ENCODE results near the gene ST6GALNAC3. TPM values are rescaled to one million over a fixed set of nuclear protein-coding genes. Genes with fewer than 3 reads are reported as not detected.

ST6GALNAC3 gene
- total RNA-seq, 1 donor from 2014 or later: 23.6 TPM

DNA sequence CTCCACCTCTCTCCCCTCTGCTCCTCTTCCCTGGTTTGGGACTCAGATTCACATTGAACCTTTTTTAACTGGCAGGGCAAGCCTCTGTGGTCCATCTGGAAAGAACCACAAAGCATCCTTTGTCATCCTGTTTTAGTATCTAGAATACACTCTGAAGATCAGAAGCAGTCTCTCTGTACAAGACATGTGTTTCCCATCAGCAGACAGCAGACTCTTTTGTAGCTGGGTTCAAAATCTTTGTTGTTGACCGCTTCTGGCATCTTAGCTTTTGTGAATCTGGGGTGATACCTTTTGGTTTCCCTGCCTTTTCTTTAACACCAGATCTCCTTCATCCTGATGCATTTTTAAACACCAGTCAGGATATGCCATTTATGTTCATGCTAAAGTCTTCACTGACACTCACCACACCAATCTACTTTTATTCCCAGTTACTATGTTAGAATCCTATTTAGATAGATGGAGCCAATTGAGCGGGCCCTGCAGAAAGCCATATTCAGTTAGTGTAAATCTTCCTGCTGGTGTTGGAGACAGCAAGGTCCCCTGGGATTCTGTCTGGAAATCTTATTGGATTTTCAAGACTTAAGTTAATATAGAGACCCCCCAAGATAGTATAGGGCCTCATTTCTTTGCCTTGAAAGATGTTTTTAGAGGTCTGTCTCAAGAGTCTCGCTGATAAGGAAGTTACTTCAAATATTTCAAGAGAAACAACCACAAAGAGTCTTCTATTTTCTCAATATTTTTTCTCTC, 51.1 kb downstream of the ST6GALNAC3 start:
- H3K36me3 ChIP-seq: no peaks in the 10 kb centered on the region
- Mint-ChIP-seq H3K4me1 (peaks cover 17% of the 10 kb centered on the region), H3K9me3 (no peaks in the 10 kb centered on the region), H3K27me3 (ENCODE audit: insufficient read depth, low read depth) (peaks cover 2% of the 10 kb centered on the region), H3K4me3 (no peak overlapping the region), H3K27ac (no peak overlapping the region), H3K36me3 (peaks cover 11% of the 10 kb centered on the region)
- H4K20me1 ChIP-seq (ENCODE audit: low read depth): no peaks in the 10 kb centered on the region
- no peak overlapping the region for H3K27ac ChIP-seq
- H3F3A ChIP-seq (ENCODE audit: low read depth): no peaks in the 10 kb centered on the region
- H2AFZ ChIP-seq (replicated peaks): no peak overlapping the region
- TF ChIP-seq EZH2phosphoT487 (IDR thresholded peaks at IDR 0.05) (no peak), EZH2 (IDR thresholded peaks at IDR 0.05) (no peak)
- TF ChIP-seq, protein P1, sequence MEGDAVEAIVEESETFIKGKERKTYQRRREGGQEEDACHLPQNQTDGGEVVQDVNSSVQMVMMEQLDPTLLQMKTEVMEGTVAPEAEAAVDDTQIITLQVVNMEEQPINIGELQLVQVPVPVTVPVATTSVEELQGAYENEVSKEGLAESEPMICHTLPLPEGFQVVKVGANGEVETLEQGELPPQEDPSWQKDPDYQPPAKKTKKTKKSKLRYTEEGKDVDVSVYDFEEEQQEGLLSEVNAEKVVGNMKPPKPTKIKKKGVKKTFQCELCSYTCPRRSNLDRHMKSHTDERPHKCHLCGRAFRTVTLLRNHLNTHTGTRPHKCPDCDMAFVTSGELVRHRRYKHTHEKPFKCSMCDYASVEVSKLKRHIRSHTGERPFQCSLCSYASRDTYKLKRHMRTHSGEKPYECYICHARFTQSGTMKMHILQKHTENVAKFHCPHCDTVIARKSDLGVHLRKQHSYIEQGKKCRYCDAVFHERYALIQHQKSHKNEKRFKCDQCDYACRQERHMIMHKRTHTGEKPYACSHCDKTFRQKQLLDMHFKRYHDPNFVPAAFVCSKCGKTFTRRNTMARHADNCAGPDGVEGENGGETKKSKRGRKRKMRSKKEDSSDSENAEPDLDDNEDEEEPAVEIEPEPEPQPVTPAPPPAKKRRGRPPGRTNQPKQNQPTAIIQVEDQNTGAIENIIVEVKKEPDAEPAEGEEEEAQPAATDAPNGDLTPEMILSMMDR (IDR thresholded peaks at IDR 0.05): no peak
- H3K4me3 ChIP-seq: no peak overlapping the region
- H3K9ac ChIP-seq: no peak overlapping the region
- no peaks in the 10 kb centered on the region for H3K4me1 ChIP-seq
- no peaks in the 10 kb centered on the region for H3K9me3 ChIP-seq (ENCODE audit: low read depth)
- no peak for DNase-seq (ENCODE audit: low spot score)
- no peaks in the 10 kb centered on the region for H3K27me3 ChIP-seq
- no peaks in the 10 kb centered on the region for H3K79me2 ChIP-seq (ENCODE audit: low read depth)
- H3K4me2 ChIP-seq: no peak overlapping the region

DNA sequence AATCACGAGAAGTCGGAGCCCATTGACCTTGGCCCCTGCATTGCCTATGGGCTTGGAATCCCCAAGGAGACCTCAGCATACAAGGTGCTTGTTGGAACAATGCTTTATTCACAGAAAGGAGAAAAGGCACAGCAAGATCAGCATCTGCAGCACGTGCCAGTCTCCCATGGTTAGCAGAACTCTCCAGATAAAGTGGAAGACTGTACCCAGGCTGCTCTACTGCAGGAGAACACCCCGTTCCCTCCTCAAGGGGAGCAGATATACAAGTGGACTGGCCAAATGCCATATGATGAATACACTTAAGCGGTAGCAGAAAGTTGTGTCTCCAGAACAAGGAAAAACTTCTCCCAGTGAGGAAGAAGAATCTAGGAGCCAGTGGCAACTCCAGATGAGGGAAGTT, 53.5 kb downstream of the ST6GALNAC3 start:
- no peak for TF ChIP-seq EZH2phosphoT487 (IDR thresholded peaks at IDR 0.05)
- TF ChIP-seq EZH2 (IDR thresholded peaks at IDR 0.05): no peak
- TF ChIP-seq, protein P1 (IDR thresholded peaks at IDR 0.05): no peak
- peaks cover 4% of the 10 kb centered on the region for H3K27me3 Mint-ChIP-seq (ENCODE audit: insufficient read depth, low read depth)
- Histone ChIP-seq H3F3A (ENCODE audit: low read depth) (no peaks in the 10 kb centered on the region), H3K4me2 (no peak overlapping the region), H3K36me3 (no peaks in the 10 kb centered on the region), H3K9ac (no peak overlapping the region), H3K79me2 (ENCODE audit: low read depth) (no peaks in the 10 kb centered on the region), H3K4me3 (no peak overlapping the region), H3K9me3 (ENCODE audit: low read depth) (no peaks in the 10 kb centered on the region), H4K20me1 (ENCODE audit: low read depth) (no peaks in the 10 kb centered on the region), H3K27ac (no peak overlapping the region), H3K4me1 (no peaks in the 10 kb centered on the region), H2AFZ (replicated peaks) (no peak overlapping the region), H3K27me3 (no peaks in the 10 kb centered on the region)
- H3K4me3 Mint-ChIP-seq: no peak overlapping the region
- no peaks in the 10 kb centered on the region for H3K9me3 Mint-ChIP-seq
- no peak overlapping the region for H3K27ac Mint-ChIP-seq
- H3K36me3 Mint-ChIP-seq: peaks cover 18% of the 10 kb centered on the region
- H3K4me1 Mint-ChIP-seq: peaks cover 17% of the 10 kb centered on the region
- DNase-seq (ENCODE audit: low spot score): no peak

DNA sequence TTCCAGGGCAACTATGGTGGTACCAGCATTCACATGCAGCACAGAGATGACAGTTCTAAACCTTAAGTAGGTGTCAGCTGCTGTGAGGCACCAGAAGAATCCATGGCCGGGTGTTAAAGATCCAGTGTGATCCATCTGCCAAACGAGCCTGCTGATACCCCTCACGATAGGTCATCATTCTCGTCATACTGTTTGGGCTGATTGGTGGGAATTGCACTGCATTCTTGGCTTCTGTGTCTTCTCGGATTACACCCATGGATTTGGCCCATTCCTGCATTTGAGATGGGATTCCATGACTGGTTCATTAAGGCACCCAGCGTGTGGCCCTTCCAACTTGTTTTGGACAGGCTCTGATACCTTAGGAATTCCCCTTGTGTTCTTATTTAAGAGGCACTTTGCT, 55.2 kb downstream of the ST6GALNAC3 start:
- H3K4me1 ChIP-seq: no peaks in the 10 kb centered on the region

More for the DNA sequence above, 55.2 kb downstream of the ST6GALNAC3 start:
- peak; percentile 21 for DNase-seq (ENCODE audit: low spot score)
- Histone ChIP-seq H3K9ac (no peak overlapping the region), H3K4me2 (no peak overlapping the region), H3K9me3 (ENCODE audit: low read depth) (no peaks in the 10 kb centered on the region), H4K20me1 (ENCODE audit: low read depth) (no peaks in the 10 kb centered on the region), H3F3A (ENCODE audit: low read depth) (no peaks in the 10 kb centered on the region), H3K4me3 (no peak overlapping the region), H3K27me3 (no peaks in the 10 kb centered on the region), H3K79me2 (ENCODE audit: low read depth) (no peaks in the 10 kb centered on the region), H3K36me3 (no peaks in the 10 kb centered on the region), H3K27ac (no peak overlapping the region), H2AFZ (replicated peaks) (no peak overlapping the region)
- no peak overlapping the region for H3K27ac Mint-ChIP-seq
- TF ChIP-seq, protein P1 (IDR thresholded peaks at IDR 0.05): no peak
- TF ChIP-seq EZH2phosphoT487 (IDR thresholded peaks at IDR 0.05) (no peak), EZH2 (IDR thresholded peaks at IDR 0.05) (no peak)
- peaks cover 25% of the 10 kb centered on the region for H3K36me3 Mint-ChIP-seq
- H3K4me1 Mint-ChIP-seq: peaks cover 9% of the 10 kb centered on the region
- no peak overlapping the region for H3K4me3 Mint-ChIP-seq
- H3K9me3 Mint-ChIP-seq: no peaks in the 10 kb centered on the region
- peaks cover 5% of the 10 kb centered on the region for H3K27me3 Mint-ChIP-seq (ENCODE audit: insufficient read depth, low read depth)
